Measurements from ENCODE around the gene CMSS1. TPM values are rescaled to one million over a fixed set of nuclear protein-coding genes. Genes with fewer than 3 reads are reported as not detected.
"Not testable (repeated sequence)": the region's sequence is repeated elsewhere in the genome, so short reads cannot be mapped to it uniquely, and the experiment has no call there.

The CMSS1 gene
- total RNA-seq, 1 donor from 2014 or later, result 19.7 TPM

GRCh38 chr3:100184948-100185570 lies 367.4 kb downstream of the CMSS1 start:
- DNase-seq, result no peak

- DNase-seq, result no peak
Observed at GRCh38 chr3:100185847-100186246, 368.2 kb downstream of the CMSS1 start.

- DNase-seq, result no peak
Observed at GRCh38 chr3:100189444-100189964, 371.8 kb downstream of the CMSS1 start.

DNA sequence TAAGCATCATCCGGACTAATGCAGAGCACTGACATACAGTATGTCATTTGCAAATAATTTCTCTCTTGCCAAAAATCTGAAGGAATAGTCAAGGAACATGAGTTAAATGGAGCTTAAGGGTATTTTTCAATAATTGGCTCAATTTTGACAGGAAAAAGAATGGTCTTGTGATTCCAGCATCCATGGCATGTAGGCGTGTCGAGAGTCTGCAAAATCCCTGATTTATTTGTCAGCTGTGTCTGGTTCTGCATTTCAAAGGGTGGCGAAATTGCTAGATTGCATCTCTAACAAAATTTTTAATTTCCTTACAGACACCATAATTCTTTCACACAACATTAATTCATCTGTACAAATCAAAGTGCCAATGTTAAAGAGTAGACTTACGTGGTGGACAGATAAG lies 377.7 kb downstream of the CMSS1 start:
- no peak for DNase-seq

DNA sequence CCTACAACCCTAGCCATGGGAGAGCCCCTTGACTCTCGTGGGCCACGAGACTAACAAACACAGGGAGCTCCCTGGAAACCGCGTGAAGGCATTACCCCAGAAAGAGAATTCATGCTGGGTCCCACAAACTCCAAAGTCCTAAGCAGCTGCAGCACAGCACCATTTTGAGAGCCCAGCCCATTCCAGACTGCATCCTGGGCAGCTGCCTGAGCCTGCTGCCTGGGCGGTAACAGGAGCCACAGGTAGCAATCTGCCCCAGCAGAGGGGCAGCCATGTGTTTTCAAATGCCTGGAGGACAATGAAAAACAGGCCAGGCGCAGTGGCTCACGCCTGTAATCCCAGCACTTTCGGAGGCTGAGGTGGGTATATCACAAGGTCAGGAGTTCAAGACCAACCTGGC lies 380.2 kb downstream of the CMSS1 start:
- DNase-seq, result no peak

GRCh38 chr3:100198579-100199269 lies 381.1 kb downstream of the CMSS1 start:
- no peak for DNase-seq

- no peak for DNase-seq
Observed at GRCh38 chr3:100205171-100205570, 387.5 kb downstream of the CMSS1 start.

DNA sequence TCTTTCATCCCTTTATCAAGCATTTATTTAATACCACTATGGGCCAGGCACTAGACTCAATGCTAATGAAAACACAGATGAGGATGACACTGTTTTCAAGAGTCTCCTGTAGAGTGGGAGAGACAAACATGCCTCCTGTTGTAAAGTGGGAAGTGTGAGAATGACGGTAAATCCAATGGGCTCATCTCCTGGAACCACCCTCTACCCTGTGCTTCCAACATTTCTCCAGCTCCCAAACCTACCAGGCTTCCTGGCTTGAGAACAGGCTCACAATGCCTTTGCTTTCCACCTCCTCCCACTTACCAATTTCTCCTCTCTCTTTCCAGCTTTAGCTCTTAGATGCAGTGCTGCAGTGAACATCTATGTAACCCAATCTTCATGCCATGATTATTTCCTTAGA lies 389.0 kb downstream of the CMSS1 start:
- no peak for DNase-seq

- no peak for DNase-seq
Observed at GRCh38 chr3:100207886-100208285, 390.2 kb downstream of the CMSS1 start.

DNA sequence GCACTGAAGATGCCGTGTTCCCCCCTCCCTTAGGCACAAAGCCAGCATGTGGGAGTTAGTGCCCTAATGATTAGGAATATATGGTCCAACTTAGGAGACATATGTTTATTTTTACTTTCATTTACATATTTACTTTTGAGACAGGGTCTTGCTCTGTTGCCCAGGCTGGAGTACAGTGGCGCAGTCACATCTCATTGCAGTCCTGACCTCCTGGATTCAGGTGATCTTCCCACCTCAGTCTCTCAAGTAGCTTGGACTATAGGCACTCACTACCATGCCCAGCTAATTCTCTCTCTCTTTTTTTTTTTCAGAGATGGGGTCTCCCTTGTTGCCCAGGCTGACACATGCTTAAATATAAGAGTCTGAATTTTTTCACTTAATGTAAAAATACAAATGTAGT lies 391.5 kb downstream of the CMSS1 start:
- DNase-seq, result no peak

- DNase-seq, result no peak
Observed at GRCh38 chr3:100209948-100210771, 392.5 kb downstream of the CMSS1 start.

DNA sequence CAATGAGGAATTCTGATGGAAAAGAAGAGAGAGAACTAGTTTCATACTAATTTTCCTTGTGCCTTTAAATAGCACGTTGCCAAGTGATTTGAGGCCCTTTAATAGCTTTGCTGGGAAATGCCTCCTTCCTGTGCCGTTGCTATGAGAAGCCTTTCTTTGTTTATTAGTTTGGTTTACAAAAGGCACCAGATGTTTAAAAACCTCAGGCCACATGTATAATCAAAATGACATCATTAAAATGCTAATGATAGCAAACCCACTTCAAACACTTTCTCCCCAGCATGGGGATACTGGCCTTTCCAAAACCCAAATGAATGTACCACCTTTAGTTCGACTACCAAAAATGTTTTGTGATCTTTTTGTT lies 393.1 kb downstream of the CMSS1 start:
- DNase-seq, result peak; percentile 78

DNA sequence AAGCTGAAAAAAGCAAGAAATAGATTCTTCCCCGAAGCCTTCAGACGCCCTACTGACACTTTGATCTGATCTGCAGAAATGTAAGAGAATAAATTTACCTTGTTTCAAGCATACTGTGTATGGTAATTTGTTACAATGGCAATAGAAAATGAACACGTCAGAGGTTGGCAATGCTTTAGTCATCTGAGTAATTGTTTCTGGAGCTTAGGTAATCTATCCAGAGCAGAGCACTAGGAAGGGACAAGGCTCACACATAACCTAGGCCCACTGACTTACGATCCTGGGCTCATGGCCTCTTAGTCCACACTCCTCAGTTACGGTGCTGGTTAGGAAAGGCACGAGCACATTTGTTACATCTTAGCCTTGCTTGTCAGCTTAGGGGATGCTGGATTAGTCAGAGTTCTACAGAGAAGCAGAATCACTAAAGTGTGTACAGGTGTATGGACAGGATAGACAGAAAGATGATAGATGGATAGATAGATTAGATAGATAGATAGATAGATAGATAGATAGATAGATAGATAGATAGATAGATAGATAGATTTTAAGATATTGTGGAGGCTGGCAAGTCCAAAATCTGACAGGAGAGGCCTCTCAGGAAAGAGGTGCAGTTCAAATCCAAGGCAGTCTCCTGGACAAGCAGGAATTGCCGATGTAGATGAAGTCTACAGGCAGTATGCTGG lies 396.4 kb downstream of the CMSS1 start:
- DNase-seq, result no peak

- DNase-seq, result no peak
Observed at GRCh38 chr3:100214574-100214964, 396.9 kb downstream of the CMSS1 start.

- no peak for DNase-seq
Observed at GRCh38 chr3:100216713-100217112, 399.1 kb downstream of the CMSS1 start.

GRCh38 chr3:100221159-100221558 lies 403.5 kb downstream of the CMSS1 start:
- no peak for DNase-seq

GRCh38 chr3:100225193-100225592 lies 407.5 kb downstream of the CMSS1 start:
- DNase-seq, result no peak

GRCh38 chr3:100225883-100226282 lies 408.2 kb downstream of the CMSS1 start:
- no peak for DNase-seq

DNA sequence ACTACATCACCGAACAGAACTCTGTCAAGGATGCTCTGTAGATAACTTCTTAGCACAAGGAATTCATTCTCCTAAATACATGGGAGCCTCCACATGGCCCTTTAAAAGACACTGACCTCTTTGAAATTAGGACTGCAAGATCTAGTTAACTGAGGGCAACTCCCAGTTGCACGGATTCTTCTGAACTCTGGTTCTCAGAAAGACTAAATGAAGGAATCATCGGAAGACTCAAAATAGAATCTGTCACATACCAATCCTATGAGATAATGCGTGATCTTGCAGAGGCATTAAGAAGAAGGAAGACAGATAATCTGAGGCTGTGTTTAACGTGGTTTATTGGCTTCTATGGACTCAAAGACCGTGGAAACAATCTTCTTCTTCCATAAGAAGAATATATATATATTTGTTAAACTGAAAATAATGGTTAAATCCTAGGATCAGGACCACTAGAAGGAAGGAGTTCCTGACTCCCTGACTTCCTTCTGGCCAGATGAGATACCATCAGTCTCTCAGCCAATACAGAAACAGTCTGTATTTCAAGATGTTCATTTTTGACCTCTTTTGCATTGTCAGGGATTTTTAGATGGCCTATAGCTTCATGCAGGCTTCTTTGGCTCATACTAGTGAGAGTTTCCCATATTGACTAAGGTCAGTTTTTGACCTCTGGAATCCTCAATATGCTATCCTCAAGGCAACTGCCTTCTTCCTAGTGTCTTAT lies 409.2 kb downstream of the CMSS1 start:
- peak; percentile 45 for DNase-seq

- no peak for DNase-seq
Observed at GRCh38 chr3:100227511-100227921, 409.9 kb downstream of the CMSS1 start.

DNA sequence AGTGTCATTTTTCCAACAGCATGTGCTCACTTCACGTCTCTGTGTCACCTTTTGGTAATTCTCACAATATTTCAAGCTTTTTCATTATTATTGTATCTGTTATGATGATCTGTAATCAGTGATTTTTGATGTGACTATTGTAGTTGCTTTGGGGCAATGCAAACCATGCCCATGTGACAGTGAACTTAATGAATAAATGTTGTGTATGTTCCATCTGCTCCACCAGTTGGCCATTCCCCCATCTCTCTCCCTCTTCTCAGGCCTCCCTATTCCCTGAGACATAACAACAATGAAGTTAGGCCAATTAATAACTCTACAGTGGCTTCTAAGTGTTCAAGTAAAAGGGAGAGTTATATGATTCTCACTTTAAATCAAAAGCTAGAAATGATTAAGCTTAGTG lies 410.6 kb downstream of the CMSS1 start:
- no peak for DNase-seq

DNA sequence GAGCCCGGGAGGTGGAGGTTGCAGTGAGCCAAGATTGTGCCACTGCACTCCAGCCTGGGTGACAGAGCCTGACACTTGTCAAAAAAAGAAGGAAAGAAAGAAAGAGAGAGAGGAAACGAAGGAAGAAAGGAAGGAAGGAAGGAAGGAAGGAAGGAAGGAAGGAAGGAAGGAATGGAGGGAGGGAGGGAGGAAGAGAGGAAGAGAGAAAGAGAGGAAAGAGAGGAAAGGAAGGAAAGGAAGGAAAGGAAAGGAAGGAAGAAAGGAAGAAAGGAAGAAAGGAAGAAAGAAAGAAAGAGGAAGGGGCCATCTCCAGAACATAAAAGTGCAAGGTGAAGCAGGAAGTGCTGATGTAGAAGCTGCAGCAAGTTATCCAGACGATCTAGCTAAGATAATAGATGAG lies 411.5 kb downstream of the CMSS1 start:
- not testable (repeated sequence) for DNase-seq
